GM12878 (cell line): Measurements from ENCODE around the gene NUDT16L1. TPM values are rescaled to one million over a fixed set of nuclear protein-coding genes. Genes with fewer than 3 reads are reported as not detected.

Source experiments
- ATAC-seq: fragments of 200-7000 bp; cut with Tn5 transposase; 3 replicates; pipeline ENCODE4 v1.9.1; 2020; ENCODE audit warnings: mild to moderate bottlenecking, moderate library complexity
- BruUV-seq: library from RNA; stranded (reverse); fragments of 400-500 nt; replicated peaks from 2 replicates; lab custom pipeline; 2021; lab: Mats Ljungman, UMichigan
- CTCF ChIA-PET: fragments of 300-600 bp; sonication (Branson Sonifier 250); formaldehyde crosslinking; extraction: SDS; loops from one replicate; lab custom pipeline; 2021; ENCODE audit warnings: inconsistent platforms; lab: Yijun Ruan, JAX
- POLR2A ChIA-PET: fragments of 350-600 bp; formaldehyde crosslinking; extraction: SDS; loops from one replicate; lab custom pipeline; 2021; ENCODE audit warnings: inconsistent platforms; lab: Charles Lee
- RAD21 ChIA-PET: fragments of 300-600 bp; sonication (Branson Sonifier 250); formaldehyde crosslinking; loops from one replicate; lab custom pipeline; 2023; ENCODE audit warnings: antibody characterized with exemption; ENCODE audit not compliant: unreplicated experiment; lab: Charles Lee
- SMC1A ChIA-PET: fragments of 300-600 bp; sonication (Branson Sonifier 250); formaldehyde crosslinking; loops from one replicate; lab custom pipeline; 2023; ENCODE audit not compliant: unreplicated experiment, uncharacterized antibody; lab: Charles Lee
- DNase-seq: peaks from one replicate; pipeline ENCODE4 v3.0.0-alpha.2; 2011; ENCODE audit warnings: low read depth, low spot score
- FAIRE-seq: peaks from 3 replicates; lab custom pipeline; 2011; peaks lifted over from hg19 to GRCh38; lab: Jason Lieb, UNC
- H2AFZ ChIP-seq: 2 replicates; pipeline ENCODE4 v1.6.0; 2011; ENCODE audit warnings: low read depth, low read length, control low read depth; ENCODE audit not compliant: control insufficient read depth
- H3K27ac ChIP-seq: 2 replicates; pipeline ENCODE4 v1.5.1; 2011; ENCODE audit warnings: control low read depth; ENCODE audit not compliant: control insufficient read depth, insufficient read depth
- H3K27me3 ChIP-seq, 2 experiments: replicated peaks in 1 of 2; 2 replicates each; pipeline versions ENCODE4 v1.6.0 to v1.6.1; 2011; ENCODE audit warnings: low read length in 1 of 2; ENCODE audit not compliant: control insufficient read depth in 2 of 2, insufficient read depth in 2 of 2
- H3K36me3 ChIP-seq, 2 experiments: 2 replicates each; pipeline ENCODE4 v1.5.1; 2011; ENCODE audit warnings: low read length in 1 of 2; ENCODE audit not compliant: control insufficient read depth in 2 of 2, insufficient read depth in 2 of 2
- H3K4me1 ChIP-seq: 2 replicates; pipeline ENCODE4 v1.6.1; 2011; ENCODE audit warnings: mild to moderate bottlenecking, low read length, moderate library complexity, mixed read lengths; ENCODE audit not compliant: control insufficient read depth, insufficient read depth
- H3K4me2 ChIP-seq: 2 replicates; pipeline ENCODE4 v1.6.0; 2011; ENCODE audit warnings: control low read depth; ENCODE audit not compliant: control insufficient read depth, insufficient read depth
- H3K4me3 ChIP-seq: fragments of 200-600 bp; sonication (generic); 2 replicates; pipeline ENCODE4 v1.5.1; 2016
- H3K79me2 ChIP-seq: 2 replicates; pipeline ENCODE4 v1.6.0; 2011; ENCODE audit warnings: low read length; ENCODE audit not compliant: control insufficient read depth, insufficient read depth
- H3K9ac ChIP-seq: 2 replicates; pipeline ENCODE4 v1.8.0; 2011; ENCODE audit warnings: low read length, control low read depth, mixed read lengths; ENCODE audit not compliant: control insufficient read depth, insufficient read depth
- H3K9me3 ChIP-seq: replicated peaks from 3 replicates; pipeline ENCODE4 v1.5.1; 2011; ENCODE audit warnings: mild to moderate bottlenecking, low read length; ENCODE audit not compliant: control insufficient read depth, insufficient read depth
- H4K20me1 ChIP-seq: 2 replicates; pipeline ENCODE4 v1.6.0; 2011; ENCODE audit not compliant: control insufficient read depth, insufficient read depth
- CBFB ChIP-seq: IDR thresholded peaks from 2 replicates; pipeline ENCODE4 v1.6.1; 2016; ENCODE audit warnings: antibody characterized with exemption, low read depth
- MXI1 ChIP-seq: fragments of 150-350 bp; IDR thresholded peaks from 2 replicates; pipeline ENCODE4 v1.6.1; 2011; ENCODE audit warnings: low read depth, mild to moderate bottlenecking, inconsistent platforms, low read length, improper control_type of control experiment
- MYB ChIP-seq: fragments of 150-350 bp; IDR thresholded peaks from 2 replicates; pipeline ENCODE4 v1.6.1; 2014; ENCODE audit warnings: mild to moderate bottlenecking, low read depth, low read length, borderline replicate concordance
- NR2C2 ChIP-seq: IDR thresholded peaks from 2 replicates; pipeline ENCODE4 v1.6.1; 2011; ENCODE audit warnings: borderline replicate concordance, low read depth; ENCODE audit not compliant: control insufficient read depth, insufficient read length
- PAX5 ChIP-seq: IDR thresholded peaks from 2 replicates; pipeline ENCODE4 v1.6.1; 2011; ENCODE audit warnings: low read depth, low read length, borderline replicate concordance
- PML ChIP-seq: IDR thresholded peaks from 2 replicates; pipeline ENCODE4 v1.6.1; 2012; ENCODE audit warnings: low read length, inconsistent platforms
- POLR2A ChIP-seq: IDR thresholded peaks from 2 replicates; pipeline ENCODE4 v1.6.1; 2011; ENCODE audit warnings: low read depth, mild to moderate bottlenecking, low read length
- POU2F2 ChIP-seq: IDR thresholded peaks from 3 replicates; pipeline ENCODE4 v1.6.1; 2011; ENCODE audit warnings: low read depth, mild to moderate bottlenecking, low read length, borderline replicate concordance
- RAD21 ChIP-seq: IDR thresholded peaks from 2 replicates; pipeline ENCODE4 v1.6.1; 2011; ENCODE audit warnings: mild to moderate bottlenecking, low read depth, low read length, moderate library complexity; ENCODE audit not compliant: insufficient read depth
- RAD51 ChIP-seq: fragments of 450-650 bp; IDR thresholded peaks from 2 replicates; pipeline ENCODE4 v1.6.1; 2016; ENCODE audit warnings: moderate library complexity, mild to moderate bottlenecking, inconsistent platforms
- RFX5 ChIP-seq: IDR thresholded peaks from 2 replicates; pipeline ENCODE4 v1.6.1; 2011; ENCODE audit warnings: low read depth, low read length, improper control_type of control experiment
- SP1 ChIP-seq: IDR thresholded peaks from one replicate; pipeline ENCODE4 v1.6.1; 2011; ENCODE audit warnings: low read depth, low read length
- WRNIP1 ChIP-seq: IDR thresholded peaks from 2 replicates; pipeline ENCODE4 v1.6.1; 2011; ENCODE audit warnings: low read depth, low read length, improper control_type of control experiment, borderline replicate concordance
- YY1 ChIP-seq: IDR thresholded peaks from 2 replicates; pipeline ENCODE4 v1.6.1; 2011; ENCODE audit warnings: low read depth, mild to moderate bottlenecking, low read length
- WGBS: methylation state at CpG from one replicate; pipeline ENCODE4 v1.1.6; 2016; ENCODE audit warnings: low lambda C conversion rate; ENCODE audit not compliant: insufficient replicate concordance, insufficient coverage; ENCODE audit errors: missing lambda C conversion rate; 5-methylcytosine and 5-hydroxymethylcytosine counted together
- in situ Hi-C: fragments of 300-500 bp; cut with MboI; formaldehyde crosslinking; loops from 9 replicates; pipeline ENCODE4 v1.14.3; 2018; ENCODE audit warnings: mixed read lengths
- intact Hi-C: fragments of 100-400 bp; cut with micrococcal nuclease; formaldehyde crosslinking; loops from one replicate; pipeline ENCODE4 v1.14.2; 2022; ENCODE audit not compliant: unreplicated experiment
- polyA plus RNA-seq, 11 experiments: library from polyadenylated mRNA; depleted of rRNA in 4 of 11; unstranded in 6 of 11; stranded (reverse) in 5 of 11; fragments of >200 nt; fragmentation: Nextera tagmentation in 4 of 11; fragmentation: Illumina TruSeq in 1 of 11; extraction: Ambion mirVana in 4 of 11; extraction: Trizol in 1 of 11; gene quantifications; 1 replicate in 1 of 11; 2 replicates in 10 of 11; pipeline versions ENCODE4 v1.2.1 to v1.2.3, GENCODE V29; 2011 to 2016; ENCODE audit warnings: inconsistent platforms in 2 of 11, missing spikeins in 2 of 11, low read depth in 1 of 11
- total RNA-seq, 4 experiments: library from RNA; depleted of rRNA in 3 of 4; stranded (reverse); fragments of >200 nt in 3 of 4; fragmentation: Illumina TruSeq in 1 of 4; extraction: Trizol in 1 of 4; gene quantifications; 2 replicates each; pipeline versions ENCODE4 v1.2.1 to v1.2.3, GENCODE V29; 2013 to 2021
- TF ChIP-seq, protein P1 (sequence below): IDR thresholded peaks from 2 replicates; pipeline ENCODE4 v1.6.1; 2012; ENCODE audit warnings: low read length, inconsistent platforms
- TF ChIP-seq, protein P2 (sequence below): IDR thresholded peaks from 2 replicates; pipeline ENCODE4 v1.6.1; 2012; ENCODE audit warnings: mild to moderate bottlenecking, low read depth, low read length
- TF ChIP-seq, protein P3 (sequence below): IDR thresholded peaks from 2 replicates; pipeline ENCODE4 v1.6.1; 2012; ENCODE audit warnings: low read depth, low read length, improper control_type of control experiment

Gene NUDT16L1
- total and polyA plus RNA-seq, 10 of the 15 experiments (the other 5 are each of a cell fraction or from before 2014, with no cell fraction given) = 1.4 to 77.7 (median 28.9) TPM

DNA sequence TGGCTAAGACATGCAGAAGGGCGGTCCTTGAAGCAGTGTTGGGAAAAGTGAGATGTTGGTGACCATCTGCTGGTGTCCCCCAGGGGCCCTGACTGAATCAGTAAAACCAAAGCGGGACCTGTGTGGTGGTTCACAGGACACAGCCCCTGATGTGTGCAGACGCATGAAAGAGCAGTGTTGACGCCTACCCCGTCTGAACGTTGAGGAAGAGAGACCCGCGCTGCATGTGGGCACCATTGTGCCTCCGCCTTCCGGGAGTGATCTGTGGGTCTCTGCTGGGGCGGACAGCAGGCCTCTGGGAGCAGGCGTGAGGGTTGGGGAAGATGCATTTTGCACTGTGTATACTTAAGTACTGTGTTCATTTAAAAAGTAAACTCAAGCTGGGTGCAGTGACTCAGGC is 37.1 kb upstream of the NUDT16L1 start (continued):
- no peak for TF ChIP-seq CBFB
- TF ChIP-seq YY1 = no peak
- no peak for TF ChIP-seq RAD21
- no peak; the same call in 1 of the 2 replicates for TF ChIP-seq POLR2A
- no peak for TF ChIP-seq RFX5
- no peak for TF ChIP-seq POU2F2
- TF ChIP-seq SP1 = no peak
- no peak for TF ChIP-seq PML
- TF ChIP-seq, protein P1, sequence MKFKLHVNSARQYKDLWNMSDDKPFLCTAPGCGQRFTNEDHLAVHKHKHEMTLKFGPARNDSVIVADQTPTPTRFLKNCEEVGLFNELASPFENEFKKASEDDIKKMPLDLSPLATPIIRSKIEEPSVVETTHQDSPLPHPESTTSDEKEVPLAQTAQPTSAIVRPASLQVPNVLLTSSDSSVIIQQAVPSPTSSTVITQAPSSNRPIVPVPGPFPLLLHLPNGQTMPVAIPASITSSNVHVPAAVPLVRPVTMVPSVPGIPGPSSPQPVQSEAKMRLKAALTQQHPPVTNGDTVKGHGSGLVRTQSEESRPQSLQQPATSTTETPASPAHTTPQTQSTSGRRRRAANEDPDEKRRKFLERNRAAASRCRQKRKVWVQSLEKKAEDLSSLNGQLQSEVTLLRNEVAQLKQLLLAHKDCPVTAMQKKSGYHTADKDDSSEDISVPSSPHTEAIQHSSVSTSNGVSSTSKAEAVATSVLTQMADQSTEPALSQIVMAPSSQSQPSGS = no peak

DNA sequence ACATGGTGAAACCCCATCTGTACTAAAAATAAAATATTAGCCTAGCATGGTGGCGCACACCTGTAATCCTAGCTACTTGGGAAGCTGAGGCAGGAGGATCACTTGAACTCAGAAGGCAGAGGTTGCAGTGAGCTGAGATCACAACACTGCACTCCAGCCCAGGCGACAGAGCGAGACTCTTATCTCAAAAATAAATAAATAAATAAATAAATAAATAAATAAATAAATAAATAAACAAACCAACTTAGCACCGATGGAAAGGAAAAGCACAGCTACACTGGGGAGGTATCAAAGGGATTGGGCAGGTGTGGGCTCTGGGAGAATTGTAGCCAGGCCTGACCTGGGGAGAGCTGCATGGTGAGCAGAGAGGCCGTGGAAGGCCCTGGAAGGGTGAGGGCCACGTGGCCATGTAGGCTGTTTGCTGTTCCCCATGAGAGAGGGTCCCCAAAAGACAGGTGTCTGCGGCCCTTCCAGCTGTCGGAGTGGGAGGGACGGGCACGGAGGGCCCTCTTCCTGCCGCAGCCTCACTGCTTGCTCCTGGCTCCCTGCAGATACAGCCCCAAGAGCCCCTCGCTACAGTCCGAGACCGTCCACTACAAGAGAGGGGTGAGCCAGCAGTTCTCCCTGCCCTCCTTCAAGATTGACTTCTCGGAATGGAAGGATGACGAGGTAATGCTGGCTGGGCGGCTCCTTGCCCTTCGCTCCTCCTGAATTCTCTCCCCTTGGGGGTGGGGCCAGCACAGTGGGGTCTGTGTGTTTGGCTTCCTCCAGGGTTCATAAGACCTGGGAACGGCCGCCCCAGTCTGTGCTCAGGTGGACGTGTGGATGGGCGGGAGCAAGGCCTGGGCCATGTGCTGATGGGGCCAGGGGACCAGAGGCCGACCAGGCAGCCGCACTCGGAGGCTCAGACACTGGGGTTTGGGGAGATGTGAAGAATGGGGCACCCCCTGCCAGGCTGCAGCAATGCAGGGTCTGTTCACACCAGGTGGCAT is 36.4 kb upstream of the NUDT16L1 start:
- no peaks in the 10 kb centered on the region for H3K9me3 ChIP-seq
- H4K20me1 ChIP-seq = no peaks in the 10 kb centered on the region
- POLR2A ChIA-PET = interaction anchor here (0.7 kb wide), 1 partner anchor 152 kb away, joined by 8 read pairs; no protein-coding TSS in a partner anchor
- no TSS peak for BruUV-seq
- no peaks in the 10 kb centered on the region for H3K79me2 ChIP-seq
- H3K4me3 ChIP-seq = no peak overlapping the region
- RAD21 ChIA-PET = no interaction called here
- ATAC-seq (no peak), DNase-seq (no peak), FAIRE-seq (no peak)
- CTCF ChIA-PET = no interaction called here
- no peak overlapping the region for H3K4me2 ChIP-seq
- no peaks in the 10 kb centered on the region; the same call in 1 of the 2 replicates for H3K4me1 ChIP-seq
- H2AFZ ChIP-seq = no peak overlapping the region
- SMC1A ChIA-PET = no interaction called here
- 95% methylated on average over 25 of the region's 25 CpGs for WGBS
- no peak overlapping the region for H3K27ac ChIP-seq
- in situ Hi-C loops (no loop called here), intact Hi-C loops (no loop called here)
- no peaks in the 10 kb centered on the region for H3K27me3 ChIP-seq
- H3K36me3 ChIP-seq = peaks cover 17 to 32% of the 10 kb centered on the region in 2 experiments; a peak in 3 of 4 replicates
- no peak overlapping the region for H3K9ac ChIP-seq
- TF ChIP-seq WRNIP1 (no peak), MYB (no peak), RAD21 (no peak), RFX5 (no peak), NR2C2 (no peak), RAD51 (no peak), MXI1 (no peak), PAX5 (no peak)
- TF ChIP-seq, protein P2, sequence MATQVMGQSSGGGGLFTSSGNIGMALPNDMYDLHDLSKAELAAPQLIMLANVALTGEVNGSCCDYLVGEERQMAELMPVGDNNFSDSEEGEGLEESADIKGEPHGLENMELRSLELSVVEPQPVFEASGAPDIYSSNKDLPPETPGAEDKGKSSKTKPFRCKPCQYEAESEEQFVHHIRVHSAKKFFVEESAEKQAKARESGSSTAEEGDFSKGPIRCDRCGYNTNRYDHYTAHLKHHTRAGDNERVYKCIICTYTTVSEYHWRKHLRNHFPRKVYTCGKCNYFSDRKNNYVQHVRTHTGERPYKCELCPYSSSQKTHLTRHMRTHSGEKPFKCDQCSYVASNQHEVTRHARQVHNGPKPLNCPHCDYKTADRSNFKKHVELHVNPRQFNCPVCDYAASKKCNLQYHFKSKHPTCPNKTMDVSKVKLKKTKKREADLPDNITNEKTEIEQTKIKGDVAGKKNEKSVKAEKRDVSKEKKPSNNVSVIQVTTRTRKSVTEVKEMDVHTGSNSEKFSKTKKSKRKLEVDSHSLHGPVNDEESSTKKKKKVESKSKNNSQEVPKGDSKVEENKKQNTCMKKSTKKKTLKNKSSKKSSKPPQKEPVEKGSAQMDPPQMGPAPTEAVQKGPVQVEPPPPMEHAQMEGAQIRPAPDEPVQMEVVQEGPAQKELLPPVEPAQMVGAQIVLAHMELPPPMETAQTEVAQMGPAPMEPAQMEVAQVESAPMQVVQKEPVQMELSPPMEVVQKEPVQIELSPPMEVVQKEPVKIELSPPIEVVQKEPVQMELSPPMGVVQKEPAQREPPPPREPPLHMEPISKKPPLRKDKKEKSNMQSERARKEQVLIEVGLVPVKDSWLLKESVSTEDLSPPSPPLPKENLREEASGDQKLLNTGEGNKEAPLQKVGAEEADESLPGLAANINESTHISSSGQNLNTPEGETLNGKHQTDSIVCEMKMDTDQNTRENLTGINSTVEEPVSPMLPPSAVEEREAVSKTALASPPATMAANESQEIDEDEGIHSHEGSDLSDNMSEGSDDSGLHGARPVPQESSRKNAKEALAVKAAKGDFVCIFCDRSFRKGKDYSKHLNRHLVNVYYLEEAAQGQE = no peak
- TF ChIP-seq, protein P3, sequence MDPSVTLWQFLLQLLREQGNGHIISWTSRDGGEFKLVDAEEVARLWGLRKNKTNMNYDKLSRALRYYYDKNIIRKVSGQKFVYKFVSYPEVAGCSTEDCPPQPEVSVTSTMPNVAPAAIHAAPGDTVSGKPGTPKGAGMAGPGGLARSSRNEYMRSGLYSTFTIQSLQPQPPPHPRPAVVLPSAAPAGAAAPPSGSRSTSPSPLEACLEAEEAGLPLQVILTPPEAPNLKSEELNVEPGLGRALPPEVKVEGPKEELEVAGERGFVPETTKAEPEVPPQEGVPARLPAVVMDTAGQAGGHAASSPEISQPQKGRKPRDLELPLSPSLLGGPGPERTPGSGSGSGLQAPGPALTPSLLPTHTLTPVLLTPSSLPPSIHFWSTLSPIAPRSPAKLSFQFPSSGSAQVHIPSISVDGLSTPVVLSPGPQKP = no peak
